Measurements from ENCODE around the gene CCDC92B.

DNA sequence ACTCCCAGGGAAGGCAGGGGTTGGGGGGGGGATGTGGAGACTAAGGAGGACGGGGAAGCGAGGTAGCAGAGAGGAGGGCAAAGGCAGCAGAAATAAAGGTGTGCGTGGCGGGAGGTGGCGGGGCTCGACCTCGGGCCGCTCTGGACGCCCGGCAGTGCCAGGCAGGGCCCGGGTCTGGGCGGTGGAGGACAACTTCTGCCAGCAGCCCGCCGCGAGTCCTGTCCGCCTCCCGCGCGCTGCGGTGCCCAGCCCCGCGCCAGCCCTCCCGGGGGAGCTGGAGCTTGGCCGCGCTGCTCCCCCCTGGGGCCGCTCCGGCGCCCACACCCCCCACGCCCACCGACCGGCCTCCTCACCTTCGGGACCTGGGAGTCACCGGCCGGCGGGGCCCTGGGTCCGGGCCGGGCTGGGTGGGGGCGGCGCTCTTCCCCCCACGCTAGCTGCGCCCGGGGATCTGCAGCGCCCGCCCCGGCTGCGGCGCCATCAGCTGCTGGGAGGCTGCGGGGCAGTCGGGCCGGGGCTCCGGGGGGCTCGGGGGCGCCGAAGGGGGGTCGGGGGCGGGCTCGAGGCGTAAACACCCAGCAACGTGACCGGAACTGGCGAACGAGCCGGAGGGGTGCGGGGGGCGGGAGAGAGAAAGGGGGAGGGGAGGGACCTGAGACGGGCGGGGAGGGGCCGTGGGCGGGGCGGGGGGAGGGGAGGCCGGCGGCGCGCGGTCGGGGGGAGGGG lies at the start of gene CCDC92B:
- TF ChIP-seq, protein P1, sequence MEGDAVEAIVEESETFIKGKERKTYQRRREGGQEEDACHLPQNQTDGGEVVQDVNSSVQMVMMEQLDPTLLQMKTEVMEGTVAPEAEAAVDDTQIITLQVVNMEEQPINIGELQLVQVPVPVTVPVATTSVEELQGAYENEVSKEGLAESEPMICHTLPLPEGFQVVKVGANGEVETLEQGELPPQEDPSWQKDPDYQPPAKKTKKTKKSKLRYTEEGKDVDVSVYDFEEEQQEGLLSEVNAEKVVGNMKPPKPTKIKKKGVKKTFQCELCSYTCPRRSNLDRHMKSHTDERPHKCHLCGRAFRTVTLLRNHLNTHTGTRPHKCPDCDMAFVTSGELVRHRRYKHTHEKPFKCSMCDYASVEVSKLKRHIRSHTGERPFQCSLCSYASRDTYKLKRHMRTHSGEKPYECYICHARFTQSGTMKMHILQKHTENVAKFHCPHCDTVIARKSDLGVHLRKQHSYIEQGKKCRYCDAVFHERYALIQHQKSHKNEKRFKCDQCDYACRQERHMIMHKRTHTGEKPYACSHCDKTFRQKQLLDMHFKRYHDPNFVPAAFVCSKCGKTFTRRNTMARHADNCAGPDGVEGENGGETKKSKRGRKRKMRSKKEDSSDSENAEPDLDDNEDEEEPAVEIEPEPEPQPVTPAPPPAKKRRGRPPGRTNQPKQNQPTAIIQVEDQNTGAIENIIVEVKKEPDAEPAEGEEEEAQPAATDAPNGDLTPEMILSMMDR (conservative IDR thresholded peaks at IDR 0.05; ENCODE audit: low read depth, low read length), result no peak
- no peak for TF ChIP-seq EZH2 (IDR thresholded peaks at IDR 0.05; ENCODE audit: borderline replicate concordance, low read depth, low read length, poor library complexity, severe bottlenecking)
